MG63 (cell line): ENCODE measurements around the gene MOB3B. TPM values are rescaled to one million over a fixed set of nuclear protein-coding genes. Genes with fewer than 3 reads are reported as not detected.
A peak's percentile ranks its signal among the peaks of the same experiment; 100 is the strongest.

Experiments used
- DNase-seq: peaks from one replicate; pipeline ENCODE4 v3.0.0-alpha.2; 2020
- H3K27me3 ChIP-seq: fragments of 250-450 bp; sonication (Bioruptor Pico); 2 replicates; pipeline ENCODE4 v1.5.1; 2020; ENCODE audit warnings: mild to moderate bottlenecking, moderate library complexity
- H3K36me3 ChIP-seq: fragments of 250-450 bp; sonication (Bioruptor Pico); 2 replicates; pipeline ENCODE4 v1.5.1; 2020; ENCODE audit warnings: mild to moderate bottlenecking, moderate library complexity
- H3K4me3 ChIP-seq: fragments of 250-450 bp; sonication (Bioruptor Pico); 2 replicates; pipeline ENCODE4 v1.5.1; 2020; ENCODE audit warnings: mild to moderate bottlenecking, moderate library complexity
- H3K9me3 ChIP-seq: fragments of 250-450 bp; sonication (Bioruptor Pico); 2 replicates; pipeline ENCODE4 v1.5.1; 2020; ENCODE audit warnings: mild to moderate bottlenecking, moderate library complexity
- total RNA-seq: library from RNA; depleted of rRNA; stranded (reverse); fragments of >200 nt; shearing (Covaris generic); gene quantifications from 2 replicates; pipeline ENCODE4 v1.2.3, GENCODE V29; 2014; ENCODE audit warnings: low replicate concordance; rRNA removed

The MOB3B gene
- total RNA-seq, 1 experiment from 2014 or later = not detected

GRCh38 chr9:27303219-27303618, 226.4 kb downstream of the MOB3B start:
- no peak overlapping the region for H3K4me3 ChIP-seq
- DNase-seq = peak; percentile 4
- no peaks in the 10 kb centered on the region for H3K36me3 ChIP-seq
- H3K9me3 ChIP-seq = no peaks in the 10 kb centered on the region
- H3K27me3 ChIP-seq = no peaks in the 10 kb centered on the region

- no peak for DNase-seq
- Histone ChIP-seq H3K27me3 (no peaks in the 10 kb centered on the region), H3K4me3 (no peak within 1 kb of the TSS), H3K9me3 (no peaks in the 10 kb centered on the region), H3K36me3 (no peaks in the 10 kb centered on the region)
Observed at GRCh38 chr9:27297050-27297449, 232.6 kb downstream of the MOB3B start, which contains the start of gene EQTN. TSS of gene EQTN (minus strand) at chr9:27297150. CDS start at chr9:27297055, 95 bp downstream.

GRCh38 chr9:27293996-27294395, 235.6 kb downstream of the MOB3B start:
- no peaks in the 10 kb centered on the region for H3K36me3 ChIP-seq
- DNase-seq = no peak

GRCh38 chr9:27292659-27293405, 236.8 kb downstream of the MOB3B start:
- H3K9me3 ChIP-seq = no peaks in the 10 kb centered on the region
- no peaks in the 10 kb centered on the region for H3K36me3 ChIP-seq
- no peaks in the 10 kb centered on the region for H3K27me3 ChIP-seq
- no peak for DNase-seq
- H3K4me3 ChIP-seq = no peak overlapping the region

More at GRCh38 chr9:27293996-27294395, 235.6 kb downstream of the MOB3B start:
- Histone ChIP-seq H3K4me3 (no peak overlapping the region), H3K27me3 (no peaks in the 10 kb centered on the region), H3K9me3 (no peaks in the 10 kb centered on the region)

- H3K27me3 ChIP-seq = no peaks in the 10 kb centered on the region
- no peaks in the 10 kb centered on the region for H3K36me3 ChIP-seq
- no peak for DNase-seq
- H3K4me3 ChIP-seq = no peak overlapping the region
- no peaks in the 10 kb centered on the region for H3K9me3 ChIP-seq
Observed at GRCh38 chr9:27291292-27291691, 238.3 kb downstream of the MOB3B start.

- H3K36me3 ChIP-seq = no peaks in the 10 kb centered on the region
- H3K4me3 ChIP-seq = no peak overlapping the region
- no peaks in the 10 kb centered on the region for H3K9me3 ChIP-seq
- H3K27me3 ChIP-seq = no peaks in the 10 kb centered on the region
- no peak for DNase-seq
Observed at GRCh38 chr9:27282269-27282668, 247.3 kb downstream of the MOB3B start.

GRCh38 chr9:27280860-27281259, 248.8 kb downstream of the MOB3B start:
- no peaks in the 10 kb centered on the region for H3K36me3 ChIP-seq
- no peak for DNase-seq

GRCh38 chr9:27280249-27280648, 249.4 kb downstream of the MOB3B start:
- DNase-seq = no peak
- Histone ChIP-seq H3K4me3 (no peak overlapping the region), H3K36me3 (no peaks in the 10 kb centered on the region), H3K27me3 (no peaks in the 10 kb centered on the region), H3K9me3 (no peaks in the 10 kb centered on the region)

More at GRCh38 chr9:27280860-27281259, 248.8 kb downstream of the MOB3B start:
- Histone ChIP-seq H3K4me3 (no peak overlapping the region), H3K9me3 (no peaks in the 10 kb centered on the region), H3K27me3 (no peaks in the 10 kb centered on the region)

GRCh38 chr9:27279611-27280010, 250.0 kb downstream of the MOB3B start:
- no peak overlapping the region for H3K4me3 ChIP-seq
- H3K9me3 ChIP-seq = no peaks in the 10 kb centered on the region
- DNase-seq = no peak
- H3K36me3 ChIP-seq = no peaks in the 10 kb centered on the region
- H3K27me3 ChIP-seq = no peaks in the 10 kb centered on the region

GRCh38 chr9:27278374-27278773, 251.2 kb downstream of the MOB3B start:
- no peak for DNase-seq
- Histone ChIP-seq H3K27me3 (no peaks in the 10 kb centered on the region), H3K36me3 (no peaks in the 10 kb centered on the region), H3K9me3 (no peaks in the 10 kb centered on the region), H3K4me3 (no peak overlapping the region)

- Histone ChIP-seq H3K36me3 (no peaks in the 10 kb centered on the region), H3K9me3 (no peaks in the 10 kb centered on the region), H3K4me3 (no peak overlapping the region), H3K27me3 (no peaks in the 10 kb centered on the region)
- DNase-seq = no peak
Observed at GRCh38 chr9:27276193-27277030, 253.2 kb downstream of the MOB3B start.

Other genes starting within 250 kb of the MOB3B start
- not detected in 2 replicates for gene EQTN, start 232.7 kb downstream of the MOB3B start, total RNA-seq
- not detected in 2 replicates for gene IFNK, start 5.5 kb downstream of the MOB3B start, total RNA-seq
- 1.5 and 2.0 TPM in 2 replicates for gene C9orf72, start 43.7 kb upstream of the MOB3B start, total RNA-seq